ENCODE measurements around the gene VARS2. TPM values are rescaled to one million over a fixed set of nuclear protein-coding genes. Genes with fewer than 3 reads are reported as not detected.
A peak's percentile ranks its signal among the peaks of the same experiment; 100 is the strongest.

VARS2 gene
- total and polyA plus RNA-seq, 9 of the 15 experiments (the other 6 are each of a cell fraction or from before 2014, with no cell fraction given): 1.6 to 53.6 (median 29.9) TPM

DNA sequence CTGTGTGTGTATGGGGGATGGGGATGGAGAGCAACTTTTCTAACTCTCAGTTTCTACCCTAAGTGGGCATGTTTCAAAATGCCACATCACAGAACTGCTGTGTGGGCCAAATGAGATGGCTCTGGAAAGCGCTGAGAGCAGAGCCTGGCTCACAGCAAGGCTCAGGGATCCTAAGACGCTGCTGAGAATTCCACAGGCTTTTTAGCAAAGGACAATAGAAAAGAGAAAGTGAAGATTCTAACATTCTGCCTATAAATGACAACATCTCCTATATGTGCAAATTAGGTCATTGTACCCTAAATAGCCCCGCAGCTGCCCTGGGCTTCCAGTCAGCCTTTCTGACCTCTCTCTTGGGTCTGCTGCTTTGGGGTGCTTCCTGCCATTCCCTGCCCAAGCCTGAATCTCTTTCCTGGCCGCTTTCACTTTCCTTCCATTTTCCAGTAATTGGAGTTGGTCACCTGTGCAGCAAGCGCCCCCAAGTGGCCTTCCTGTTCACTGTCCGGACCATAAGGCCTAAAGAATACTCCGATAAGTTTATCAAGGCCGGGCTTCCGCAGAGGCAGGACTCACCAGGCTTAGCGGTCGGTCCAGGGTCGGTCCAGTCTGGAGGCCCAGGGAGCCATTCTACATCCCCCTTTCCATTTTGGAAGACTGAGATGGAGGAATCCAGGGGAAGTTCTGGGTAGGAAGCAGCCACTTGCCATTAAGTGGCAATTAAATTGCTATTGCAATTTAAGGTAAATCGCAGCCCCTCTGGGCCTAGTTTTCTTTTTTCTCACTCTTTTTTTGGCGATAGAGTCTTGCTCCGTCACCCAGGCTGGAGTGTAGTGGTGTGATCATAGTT, 36.4 kb upstream of the VARS2 start (continued):
- TF ChIP-seq, protein P1, sequence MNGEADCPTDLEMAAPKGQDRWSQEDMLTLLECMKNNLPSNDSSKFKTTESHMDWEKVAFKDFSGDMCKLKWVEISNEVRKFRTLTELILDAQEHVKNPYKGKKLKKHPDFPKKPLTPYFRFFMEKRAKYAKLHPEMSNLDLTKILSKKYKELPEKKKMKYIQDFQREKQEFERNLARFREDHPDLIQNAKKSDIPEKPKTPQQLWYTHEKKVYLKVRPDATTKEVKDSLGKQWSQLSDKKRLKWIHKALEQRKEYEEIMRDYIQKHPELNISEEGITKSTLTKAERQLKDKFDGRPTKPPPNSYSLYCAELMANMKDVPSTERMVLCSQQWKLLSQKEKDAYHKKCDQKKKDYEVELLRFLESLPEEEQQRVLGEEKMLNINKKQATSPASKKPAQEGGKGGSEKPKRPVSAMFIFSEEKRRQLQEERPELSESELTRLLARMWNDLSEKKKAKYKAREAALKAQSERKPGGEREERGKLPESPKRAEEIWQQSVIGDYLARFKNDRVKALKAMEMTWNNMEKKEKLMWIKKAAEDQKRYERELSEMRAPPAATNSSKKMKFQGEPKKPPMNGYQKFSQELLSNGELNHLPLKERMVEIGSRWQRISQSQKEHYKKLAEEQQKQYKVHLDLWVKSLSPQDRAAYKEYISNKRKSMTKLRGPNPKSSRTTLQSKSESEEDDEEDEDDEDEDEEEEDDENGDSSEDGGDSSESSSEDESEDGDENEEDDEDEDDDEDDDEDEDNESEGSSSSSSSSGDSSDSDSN (IDR thresholded peaks at IDR 0.05; ENCODE audit: borderline replicate concordance in 1 of 2, low read depth in 2 of 2, low read length in 2 of 2): peak; percentile 68 to 89; a peak in 3 of 4 replicates
- TF ChIP-seq NONO (IDR thresholded peaks at IDR 0.05; ENCODE audit: low read depth in 2 of 2, low read length in 1 of 2) (0 out of 4 replicates have a peak, but pooled peaks of 1 of the 2 experiments have one; percentile 17), ZNF766 (CRISPR knock-in tag; conservative IDR thresholded peaks at IDR 0.05) (no peak; the same call in 1 of the 2 replicates), WHSC1 (IDR thresholded peaks at IDR 0.05; ENCODE audit: low read length) (no peak), CHD2 (IDR thresholded peaks at IDR 0.05; ENCODE audit: low read depth, low read length) (no peak), NCOA6 (IDR thresholded peaks at IDR 0.05) (no peak), PURB (CRISPR knock-in tag; IDR thresholded peaks at IDR 0.05; ENCODE audit: low read depth) (no peak), ZC3H11A (IDR thresholded peaks at IDR 0.05; ENCODE audit: low read depth, low read length) (0 out of 2 replicates have a peak, but pooled peaks have one; percentile 87), KLF13 (tag; IDR thresholded peaks at IDR 0.05; ENCODE audit: borderline replicate concordance, low read depth) (no peak)
- TF ChIP-seq, protein P2, sequence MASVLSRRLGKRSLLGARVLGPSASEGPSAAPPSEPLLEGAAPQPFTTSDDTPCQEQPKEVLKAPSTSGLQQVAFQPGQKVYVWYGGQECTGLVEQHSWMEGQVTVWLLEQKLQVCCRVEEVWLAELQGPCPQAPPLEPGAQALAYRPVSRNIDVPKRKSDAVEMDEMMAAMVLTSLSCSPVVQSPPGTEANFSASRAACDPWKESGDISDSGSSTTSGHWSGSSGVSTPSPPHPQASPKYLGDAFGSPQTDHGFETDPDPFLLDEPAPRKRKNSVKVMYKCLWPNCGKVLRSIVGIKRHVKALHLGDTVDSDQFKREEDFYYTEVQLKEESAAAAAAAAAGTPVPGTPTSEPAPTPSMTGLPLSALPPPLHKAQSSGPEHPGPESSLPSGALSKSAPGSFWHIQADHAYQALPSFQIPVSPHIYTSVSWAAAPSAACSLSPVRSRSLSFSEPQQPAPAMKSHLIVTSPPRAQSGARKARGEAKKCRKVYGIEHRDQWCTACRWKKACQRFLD (CRISPR knock-in tag; IDR thresholded peaks at IDR 0.05): peak; percentile 61; the same call in 1 of the 2 replicates
- TF ChIP-seq, protein P3, sequence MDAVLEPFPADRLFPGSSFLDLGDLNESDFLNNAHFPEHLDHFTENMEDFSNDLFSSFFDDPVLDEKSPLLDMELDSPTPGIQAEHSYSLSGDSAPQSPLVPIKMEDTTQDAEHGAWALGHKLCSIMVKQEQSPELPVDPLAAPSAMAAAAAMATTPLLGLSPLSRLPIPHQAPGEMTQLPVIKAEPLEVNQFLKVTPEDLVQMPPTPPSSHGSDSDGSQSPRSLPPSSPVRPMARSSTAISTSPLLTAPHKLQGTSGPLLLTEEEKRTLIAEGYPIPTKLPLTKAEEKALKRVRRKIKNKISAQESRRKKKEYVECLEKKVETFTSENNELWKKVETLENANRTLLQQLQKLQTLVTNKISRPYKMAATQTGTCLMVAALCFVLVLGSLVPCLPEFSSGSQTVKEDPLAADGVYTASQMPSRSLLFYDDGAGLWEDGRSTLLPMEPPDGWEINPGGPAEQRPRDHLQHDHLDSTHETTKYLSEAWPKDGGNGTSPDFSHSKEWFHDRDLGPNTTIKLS (IDR thresholded peaks at IDR 0.05; ENCODE audit: borderline replicate concordance, low read depth): 0 out of 2 replicates have a peak, but pooled peaks have one; percentile 51
- TF ChIP-seq, protein P4, sequence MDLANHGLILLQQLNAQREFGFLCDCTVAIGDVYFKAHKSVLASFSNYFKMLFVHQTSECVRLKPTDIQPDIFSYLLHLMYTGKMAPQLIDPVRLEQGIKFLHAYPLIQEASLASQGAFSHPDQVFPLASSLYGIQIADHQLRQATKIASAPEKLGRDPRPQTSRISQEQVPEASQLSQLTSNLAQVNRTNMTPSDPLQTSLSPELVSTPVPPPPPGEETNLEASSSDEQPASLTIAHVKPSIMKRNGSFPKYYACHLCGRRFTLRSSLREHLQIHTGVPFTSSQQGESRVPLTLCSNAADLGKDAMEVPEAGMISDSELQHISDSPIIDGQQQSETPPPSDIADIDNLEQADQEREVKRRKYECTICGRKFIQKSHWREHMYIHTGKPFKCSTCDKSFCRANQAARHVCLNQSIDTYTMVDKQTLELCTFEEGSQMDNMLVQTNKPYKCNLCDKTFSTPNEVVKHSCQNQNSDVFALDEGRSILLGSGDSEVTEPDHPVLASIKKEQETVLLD (IDR thresholded peaks at IDR 0.05): peak; percentile 49; the same call in 1 of the 2 replicates
- TF ChIP-seq, protein P5, sequence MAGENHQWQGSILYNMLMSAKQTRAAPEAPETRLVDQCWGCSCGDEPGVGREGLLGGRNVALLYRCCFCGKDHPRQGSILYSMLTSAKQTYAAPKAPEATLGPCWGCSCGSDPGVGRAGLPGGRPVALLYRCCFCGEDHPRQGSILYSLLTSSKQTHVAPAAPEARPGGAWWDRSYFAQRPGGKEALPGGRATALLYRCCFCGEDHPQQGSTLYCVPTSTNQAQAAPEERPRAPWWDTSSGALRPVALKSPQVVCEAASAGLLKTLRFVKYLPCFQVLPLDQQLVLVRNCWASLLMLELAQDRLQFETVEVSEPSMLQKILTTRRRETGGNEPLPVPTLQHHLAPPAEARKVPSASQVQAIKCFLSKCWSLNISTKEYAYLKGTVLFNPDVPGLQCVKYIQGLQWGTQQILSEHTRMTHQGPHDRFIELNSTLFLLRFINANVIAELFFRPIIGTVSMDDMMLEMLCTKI (IDR thresholded peaks at IDR 0.05; ENCODE audit: partially characterized antibody): no peak
- TF ChIP-seq, protein P6, sequence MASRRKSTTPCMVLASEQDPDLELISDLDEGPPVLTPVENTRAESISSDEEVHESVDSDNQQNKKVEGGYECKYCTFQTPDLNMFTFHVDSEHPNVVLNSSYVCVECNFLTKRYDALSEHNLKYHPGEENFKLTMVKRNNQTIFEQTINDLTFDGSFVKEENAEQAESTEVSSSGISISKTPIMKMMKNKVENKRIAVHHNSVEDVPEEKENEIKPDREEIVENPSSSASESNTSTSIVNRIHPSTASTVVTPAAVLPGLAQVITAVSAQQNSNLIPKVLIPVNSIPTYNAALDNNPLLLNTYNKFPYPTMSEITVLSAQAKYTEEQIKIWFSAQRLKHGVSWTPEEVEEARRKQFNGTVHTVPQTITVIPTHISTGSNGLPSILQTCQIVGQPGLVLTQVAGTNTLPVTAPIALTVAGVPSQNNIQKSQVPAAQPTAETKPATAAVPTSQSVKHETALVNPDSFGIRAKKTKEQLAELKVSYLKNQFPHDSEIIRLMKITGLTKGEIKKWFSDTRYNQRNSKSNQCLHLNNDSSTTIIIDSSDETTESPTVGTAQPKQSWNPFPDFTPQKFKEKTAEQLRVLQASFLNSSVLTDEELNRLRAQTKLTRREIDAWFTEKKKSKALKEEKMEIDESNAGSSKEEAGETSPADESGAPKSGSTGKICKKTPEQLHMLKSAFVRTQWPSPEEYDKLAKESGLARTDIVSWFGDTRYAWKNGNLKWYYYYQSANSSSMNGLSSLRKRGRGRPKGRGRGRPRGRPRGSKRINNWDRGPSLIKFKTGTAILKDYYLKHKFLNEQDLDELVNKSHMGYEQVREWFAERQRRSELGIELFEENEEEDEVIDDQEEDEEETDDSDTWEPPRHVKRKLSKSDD (conservative IDR thresholded peaks at IDR 0.05; ENCODE audit: low read length): 0 out of 2 replicates have a peak, but pooled peaks have one; percentile 45

Measured in K562 (cell line).